Mucosa of rectum (tissue), 2 donors: ENCODE measurements around the gene UPF2.
"Not testable (repeated sequence)": the region's sequence is repeated elsewhere in the genome, so short reads cannot be mapped to it uniquely, and the experiment has no call there.

Source experiments
- H3K27ac ChIP-seq, 2 donors: one replicate each; pipeline ENCODE4 v1.7.0; 2013; ENCODE audit warnings: inconsistent platforms in 2 of 2, low read depth in 2 of 2, low read length in 2 of 2
- H3K27me3 ChIP-seq, 2 donors: one replicate each; pipeline ENCODE4 v1.7.0; 2013; ENCODE audit warnings: low read length in 2 of 2; ENCODE audit not compliant: control insufficient read depth in 2 of 2, insufficient read depth in 2 of 2
- H3K36me3 ChIP-seq, 2 donors: one replicate each; pipeline ENCODE4 v1.7.0; 2013; ENCODE audit warnings: low read length in 2 of 2; ENCODE audit not compliant: control insufficient read depth in 2 of 2, insufficient read depth in 2 of 2
- H3K4me1 ChIP-seq, 2 donors: one replicate each; pipeline ENCODE4 v1.7.0; 2013; ENCODE audit warnings: low read length in 2 of 2, mild to moderate bottlenecking in 1 of 2; ENCODE audit not compliant: control insufficient read depth in 2 of 2, insufficient read depth in 2 of 2
- H3K4me3 ChIP-seq, 2 donors: one replicate each; pipeline ENCODE4 v1.7.0; 2013; ENCODE audit warnings: low read length in 2 of 2
- H3K9ac ChIP-seq, 2 donors: one replicate each; pipeline ENCODE4 v1.7.0; 2013; ENCODE audit warnings: low read length in 2 of 2, low read depth in 1 of 2, mild to moderate bottlenecking in 1 of 2
- H3K9me3 ChIP-seq, 2 donors: one replicate each; pipeline ENCODE4 v1.7.0; 2013; ENCODE audit warnings: low read length in 2 of 2; ENCODE audit not compliant: control insufficient read depth in 2 of 2
- donor health status: healthy.
- donor health status: Normal muscosa, but diverticular disease.

Gene UPF2

GRCh38 chr10:11975795-11976194, 66.8 kb downstream of the UPF2 start:
- peaks cover 22 to 25% of the 10 kb centered on the region in 2 donors for H3K36me3 ChIP-seq
- H3K4me1 ChIP-seq: no peaks in the 10 kb centered on the region
- no peak overlapping the region for H3K27ac ChIP-seq
- no peaks in the 10 kb centered on the region for H3K9me3 ChIP-seq
- no peak overlapping the region for H3K9ac ChIP-seq
- no peaks in the 10 kb centered on the region for H3K27me3 ChIP-seq
- H3K4me3 ChIP-seq: no peak overlapping the region

GRCh38 chr10:11972523-11972922, 70.1 kb downstream of the UPF2 start:
- H3K9me3 ChIP-seq, H3K9ac ChIP-seq, H3K27me3 ChIP-seq, H3K27ac ChIP-seq, H3K4me1 ChIP-seq, H3K4me3 ChIP-seq: not testable (repeated sequence)
- peaks cover 10 to 20% of the 10 kb centered on the region in 2 donors for H3K36me3 ChIP-seq

- no peaks in the 10 kb centered on the region for H3K9me3 ChIP-seq
- H3K27ac ChIP-seq: no peak overlapping the region
- H3K4me3 ChIP-seq: no peak overlapping the region
- H3K36me3 ChIP-seq: peaks cover 30 to 54% of the 10 kb centered on the region in 2 donors
- no peak overlapping the region for H3K9ac ChIP-seq
- no peaks in the 10 kb centered on the region for H3K27me3 ChIP-seq
- no peaks in the 10 kb centered on the region for H3K4me1 ChIP-seq
These were observed 80.4 kb downstream of the UPF2 start for GRCh38 chr10:11962176-11962575.

GRCh38 chr10:11961771-11962170, 80.8 kb downstream of the UPF2 start:
- no peak overlapping the region for H3K4me3 ChIP-seq
- no peak overlapping the region for H3K9ac ChIP-seq
- H3K9me3 ChIP-seq: no peaks in the 10 kb centered on the region
- no peaks in the 10 kb centered on the region for H3K4me1 ChIP-seq
- H3K27me3 ChIP-seq: no peaks in the 10 kb centered on the region
- H3K36me3 ChIP-seq: peaks cover 29 to 55% of the 10 kb centered on the region in 2 donors
- no peak overlapping the region for H3K27ac ChIP-seq

GRCh38 chr10:11959966-11960365, 82.6 kb downstream of the UPF2 start:
- Histone ChIP-seq H3K27me3 (no peaks in the 10 kb centered on the region), H3K36me3 (peaks cover 34 to 65% of the 10 kb centered on the region in 2 donors)

GRCh38 chr10:11958956-11959355, 83.7 kb downstream of the UPF2 start:
- no peaks in the 10 kb centered on the region for H3K9me3 ChIP-seq
- H3K4me1 ChIP-seq: no peaks in the 10 kb centered on the region
- no peaks in the 10 kb centered on the region for H3K27me3 ChIP-seq
- no peak overlapping the region for H3K4me3 ChIP-seq
- H3K36me3 ChIP-seq: peaks cover 34 to 59% of the 10 kb centered on the region in 2 donors
- H3K9ac ChIP-seq: no peak overlapping the region
- H3K27ac ChIP-seq: no peak overlapping the region

More at GRCh38 chr10:11959966-11960365, 82.6 kb downstream of the UPF2 start:
- Histone ChIP-seq H3K9me3 (no peaks in the 10 kb centered on the region), H3K27ac (no peak overlapping the region), H3K9ac (no peak overlapping the region), H3K4me3 (no peak overlapping the region), H3K4me1 (no peaks in the 10 kb centered on the region)

- no peaks in the 10 kb centered on the region for H3K27me3 ChIP-seq
- no peaks in the 10 kb centered on the region for H3K9me3 ChIP-seq
- no peak overlapping the region for H3K27ac ChIP-seq
- no peak overlapping the region for H3K4me3 ChIP-seq
- peaks cover 16 to 36% of the 10 kb centered on the region in 2 donors for H3K36me3 ChIP-seq
- no peaks in the 10 kb centered on the region for H3K4me1 ChIP-seq
- no peak overlapping the region for H3K9ac ChIP-seq
These were observed 90.9 kb downstream of the UPF2 start for GRCh38 chr10:11951695-11952094.

- Histone ChIP-seq H3K27me3 (no peaks in the 10 kb centered on the region), H3K27ac (no peak overlapping the region), H3K4me3 (no peak overlapping the region), H3K4me1 (no peaks in the 10 kb centered on the region), H3K9ac (no peak overlapping the region), H3K9me3 (no peaks in the 10 kb centered on the region), H3K36me3 (peaks cover 9 to 28% of the 10 kb centered on the region in 2 donors)
These were observed 92.1 kb downstream of the UPF2 start for GRCh38 chr10:11950325-11951018.

- Histone ChIP-seq H3K4me3 (no peak overlapping the region), H3K9ac (no peak overlapping the region), H3K9me3 (no peaks in the 10 kb centered on the region), H3K27me3 (no peaks in the 10 kb centered on the region), H3K36me3 (peaks cover 3 to 23% of the 10 kb centered on the region in 2 donors), H3K4me1 (no peaks in the 10 kb centered on the region), H3K27ac (no peak overlapping the region)
These were observed 93.5 kb downstream of the UPF2 start for GRCh38 chr10:11949152-11949551.

GRCh38 chr10:11946652-11947051, 96.0 kb downstream of the UPF2 start:
- Histone ChIP-seq H3K9ac (no peak overlapping the region), H3K36me3 (peaks cover 13 to 36% of the 10 kb centered on the region in 2 donors), H3K27ac (no peak overlapping the region), H3K4me3 (no peak overlapping the region), H3K9me3 (no peaks in the 10 kb centered on the region), H3K27me3 (no peaks in the 10 kb centered on the region), H3K4me1 (no peaks in the 10 kb centered on the region)
